IPS-20b (cell line): ENCODE measurements around the gene HTR1E.

Experiments used
- H3K27ac ChIP-seq: one replicate; pipeline ENCODE4 v1.5.1; 2013; ENCODE audit warnings: low read length
- H3K27me3 ChIP-seq: 2 replicates; pipeline ENCODE4 v1.6.1; 2013; ENCODE audit warnings: mild to moderate bottlenecking, low read length, inconsistent platforms; ENCODE audit not compliant: insufficient read depth
- H3K36me3 ChIP-seq: 2 replicates; pipeline ENCODE4 v1.6.1; 2013; ENCODE audit warnings: low read depth, mild to moderate bottlenecking, inconsistent platforms, low read length, moderate library complexity; ENCODE audit not compliant: insufficient read depth
- H3K4me1 ChIP-seq: 2 replicates; pipeline ENCODE4 v1.6.1; 2013; ENCODE audit warnings: mild to moderate bottlenecking, control low read depth, inconsistent platforms, low read length, moderate library complexity; ENCODE audit not compliant: insufficient read depth
- H3K4me3 ChIP-seq: 2 replicates; pipeline ENCODE4 v1.5.1; 2013; ENCODE audit warnings: mild to moderate bottlenecking, low read length, inconsistent platforms
- H3K9ac ChIP-seq: 2 replicates; pipeline ENCODE4 v1.6.1; 2013; ENCODE audit warnings: low read depth, mild to moderate bottlenecking, inconsistent platforms, low read length, moderate library complexity
- H3K9me3 ChIP-seq: 2 replicates; pipeline ENCODE4 v1.6.1; 2013; ENCODE audit warnings: mild to moderate bottlenecking, low read depth, low read length, inconsistent platforms; ENCODE audit not compliant: insufficient read depth

The HTR1E gene

GRCh38 chr6:86942769-86943516 lies 5.6 kb downstream of the HTR1E start:
- Histone ChIP-seq H3K36me3 (no peaks in the 10 kb centered on the region), H3K4me1 (no peaks in the 10 kb centered on the region; the same call in 1 of the 2 replicates), H3K4me3 (no peak overlapping the region), H3K9me3 (no peaks in the 10 kb centered on the region), H3K27me3 (peaks cover 21% of the 10 kb centered on the region), H3K9ac (no peak overlapping the region), H3K27ac (no peak overlapping the region)

- Histone ChIP-seq H3K4me1 (no peaks in the 10 kb centered on the region), H3K36me3 (no peaks in the 10 kb centered on the region), H3K9me3 (no peaks in the 10 kb centered on the region), H3K27me3 (peaks cover 11% of the 10 kb centered on the region), H3K27ac (no peak overlapping the region), H3K9ac (no peak overlapping the region), H3K4me3 (no peak overlapping the region)
Measured at GRCh38 chr6:86943819-86944407, 6.6 kb downstream of the HTR1E start.

- H3K27ac ChIP-seq = no peak overlapping the region
Measured at GRCh38 chr6:86949771-86950170, 12.4 kb downstream of the HTR1E start.

GRCh38 chr6:86952991-86953390 lies 15.7 kb downstream of the HTR1E start:
- Histone ChIP-seq H3K36me3 (no peaks in the 10 kb centered on the region), H3K27me3 (no peaks in the 10 kb centered on the region), H3K9me3 (peaks cover 4% of the 10 kb centered on the region; the same call in 1 of the 2 replicates), H3K4me1 (no peaks in the 10 kb centered on the region), H3K27ac (no peak overlapping the region), H3K9ac (no peak overlapping the region), H3K4me3 (no peak overlapping the region)

More at GRCh38 chr6:86949771-86950170, 12.4 kb downstream of the HTR1E start:
- H3K9me3 ChIP-seq = no peaks in the 10 kb centered on the region
- H3K27me3 ChIP-seq = no peaks in the 10 kb centered on the region
- no peak overlapping the region for H3K4me3 ChIP-seq
- no peaks in the 10 kb centered on the region for H3K36me3 ChIP-seq
- H3K9ac ChIP-seq = no peak overlapping the region
- no peaks in the 10 kb centered on the region for H3K4me1 ChIP-seq

- H3K36me3 ChIP-seq = no peaks in the 10 kb centered on the region
- no peak overlapping the region for H3K27ac ChIP-seq
- H3K9me3 ChIP-seq = peaks cover 4% of the 10 kb centered on the region; the same call in 1 of the 2 replicates
- no peak overlapping the region for H3K9ac ChIP-seq
- H3K4me3 ChIP-seq = no peak overlapping the region
- H3K27me3 ChIP-seq = no peaks in the 10 kb centered on the region
- H3K4me1 ChIP-seq = no peaks in the 10 kb centered on the region
Measured at GRCh38 chr6:86959656-86960055, 22.3 kb downstream of the HTR1E start.

GRCh38 chr6:86961455-86962200 lies 24.3 kb downstream of the HTR1E start:
- no peaks in the 10 kb centered on the region for H3K27me3 ChIP-seq
- no peak overlapping the region for H3K9ac ChIP-seq
- no peaks in the 10 kb centered on the region for H3K36me3 ChIP-seq
- H3K27ac ChIP-seq = no peak overlapping the region
- no peaks in the 10 kb centered on the region for H3K4me1 ChIP-seq
- no peak overlapping the region for H3K4me3 ChIP-seq
- H3K9me3 ChIP-seq = no peaks in the 10 kb centered on the region

- Histone ChIP-seq H3K9ac (no peak overlapping the region), H3K36me3 (no peaks in the 10 kb centered on the region), H3K9me3 (no peaks in the 10 kb centered on the region)
Measured at GRCh38 chr6:86963352-86963751, 26.0 kb downstream of the HTR1E start.

GRCh38 chr6:86964029-86964579 lies 26.8 kb downstream of the HTR1E start:
- no peaks in the 10 kb centered on the region for H3K4me1 ChIP-seq
- no peak overlapping the region for H3K9ac ChIP-seq
- no peaks in the 10 kb centered on the region for H3K9me3 ChIP-seq
- H3K36me3 ChIP-seq = no peaks in the 10 kb centered on the region
- no peak overlapping the region for H3K27ac ChIP-seq
- no peak overlapping the region for H3K4me3 ChIP-seq
- no peaks in the 10 kb centered on the region for H3K27me3 ChIP-seq

More at GRCh38 chr6:86963352-86963751, 26.0 kb downstream of the HTR1E start:
- Histone ChIP-seq H3K27ac (no peak overlapping the region), H3K4me1 (no peaks in the 10 kb centered on the region), H3K4me3 (no peak overlapping the region), H3K27me3 (no peaks in the 10 kb centered on the region)

- no peaks in the 10 kb centered on the region for H3K36me3 ChIP-seq
- no peaks in the 10 kb centered on the region for H3K4me1 ChIP-seq
- no peaks in the 10 kb centered on the region for H3K27me3 ChIP-seq
- H3K27ac ChIP-seq = no peak overlapping the region
- no peak overlapping the region for H3K4me3 ChIP-seq
- no peaks in the 10 kb centered on the region for H3K9me3 ChIP-seq
- H3K9ac ChIP-seq = no peak overlapping the region
Measured at GRCh38 chr6:86966271-86966670, 28.9 kb downstream of the HTR1E start.

GRCh38 chr6:86969573-86969972 lies 32.2 kb downstream of the HTR1E start:
- H3K4me1 ChIP-seq = no peaks in the 10 kb centered on the region
- H3K36me3 ChIP-seq = no peaks in the 10 kb centered on the region
- no peaks in the 10 kb centered on the region for H3K27me3 ChIP-seq
- no peak overlapping the region for H3K9ac ChIP-seq
- no peak overlapping the region for H3K27ac ChIP-seq
- no peak overlapping the region for H3K4me3 ChIP-seq
- H3K9me3 ChIP-seq = no peaks in the 10 kb centered on the region

- H3K27ac ChIP-seq = no peak overlapping the region
- H3K36me3 ChIP-seq = no peaks in the 10 kb centered on the region
- H3K9me3 ChIP-seq = no peaks in the 10 kb centered on the region
- H3K9ac ChIP-seq = no peak overlapping the region
- no peaks in the 10 kb centered on the region for H3K27me3 ChIP-seq
- H3K4me3 ChIP-seq = no peak overlapping the region
- H3K4me1 ChIP-seq = no peaks in the 10 kb centered on the region
Measured at GRCh38 chr6:86973088-86973487, 35.8 kb downstream of the HTR1E start.
